IMR-90 (cell line): ENCODE results near the gene FAM186B. TPM values are rescaled to one million over a fixed set of nuclear protein-coding genes. Genes with fewer than 3 reads are reported as not detected.

Source experiments
- ATAC-seq: fragments of 200-7000 bp; cut with Tn5 transposase; 2 replicates; pipeline ENCODE4 v1.9.1; 2020; ENCODE audit warnings: low read depth, mild to moderate bottlenecking, moderate library complexity
- BruUV-seq: library from RNA; stranded (reverse); fragments of 400-500 nt; replicated peaks from 2 replicates; lab custom pipeline; 2021; lab: Mats Ljungman, UMichigan
- CTCF ChIA-PET: fragments of 300-600 bp; formaldehyde crosslinking; extraction: SDS; loops from one replicate; lab custom pipeline; 2021; ENCODE audit warnings: antibody characterized with exemption; lab: Yijun Ruan, JAX
- POLR2A ChIA-PET: fragments of 300-600 bp; sonication (Branson Sonifier 250); formaldehyde crosslinking; loops from one replicate; lab custom pipeline; 2022; ENCODE audit warnings: antibody characterized with exemption; ENCODE audit not compliant: unreplicated experiment; lab: Charles Lee
- DNase-seq: peaks from one replicate; pipeline ENCODE4 v3.0.0; 2013
- H2AFZ ChIP-seq: replicated peaks from 2 replicates; pipeline ENCODE3; 2013; ENCODE audit warnings: low read length, mild to moderate bottlenecking; ENCODE audit not compliant: poor library complexity
- H2AK5ac ChIP-seq: 2 replicates; pipeline ENCODE4 v1.6.1; 2013; ENCODE audit warnings: low read depth, low read length, inconsistent platforms
- H2AK9ac ChIP-seq: replicated peaks from 2 replicates; pipeline ENCODE3; 2013; ENCODE audit warnings: mild to moderate bottlenecking, low read depth, low read length, moderate library complexity; ENCODE audit not compliant: poor library complexity
- H2BK120ac ChIP-seq: 2 replicates; pipeline ENCODE4 v1.6.1; 2013; ENCODE audit warnings: low read depth, low read length, inconsistent platforms
- H2BK15ac ChIP-seq: 3 replicates; pipeline ENCODE4 v1.6.1; 2013; ENCODE audit warnings: low read depth, low read length, inconsistent platforms
- H2BK20ac ChIP-seq: 2 replicates; pipeline ENCODE4 v1.6.1; 2013; ENCODE audit warnings: low read depth, mild to moderate bottlenecking, inconsistent platforms, low read length, moderate library complexity
- H2BK5ac ChIP-seq: 2 replicates; pipeline ENCODE4 v1.6.1; 2013; ENCODE audit warnings: mild to moderate bottlenecking, low read depth, low read length, inconsistent platforms; ENCODE audit not compliant: poor library complexity, severe bottlenecking
- H3K14ac ChIP-seq: replicated peaks from 2 replicates; pipeline ENCODE4 v1.6.1; 2013; ENCODE audit warnings: low read depth, low read length, inconsistent platforms
- H3K18ac ChIP-seq: 2 replicates; pipeline ENCODE4 v1.6.1; 2013; ENCODE audit warnings: low read depth, low read length, control low read depth
- H3K23ac ChIP-seq: 2 replicates; pipeline ENCODE4 v1.6.1; 2013; ENCODE audit warnings: low read depth, low read length, inconsistent platforms
- H3K27ac ChIP-seq: 2 replicates; pipeline ENCODE4 v1.5.1; 2013; ENCODE audit warnings: mild to moderate bottlenecking, control low read depth, low read length; ENCODE audit not compliant: insufficient read depth
- H3K27me3 ChIP-seq: 2 replicates; pipeline ENCODE4 v1.6.1; 2013; ENCODE audit warnings: low read length; ENCODE audit not compliant: control insufficient read depth, insufficient read depth
- H3K36me3 ChIP-seq: 2 replicates; pipeline ENCODE4 v1.6.1; 2013; ENCODE audit warnings: low read length, mixed read lengths; ENCODE audit not compliant: control insufficient read depth, insufficient read depth
- H3K4ac ChIP-seq: 2 replicates; pipeline ENCODE4 v1.6.1; 2013; ENCODE audit warnings: low read depth, low read length, inconsistent platforms
- H3K4me1 ChIP-seq: 2 replicates; pipeline ENCODE4 v1.6.1; 2013; ENCODE audit warnings: low read length, mixed read lengths; ENCODE audit not compliant: control insufficient read depth, insufficient read depth
- H3K4me2 ChIP-seq: 2 replicates; pipeline ENCODE4 v1.6.1; 2013; ENCODE audit warnings: low read depth, mild to moderate bottlenecking, control low read depth, low read length, moderate library complexity
- H3K4me3 ChIP-seq: 2 replicates; pipeline ENCODE4 v1.5.1; 2013; ENCODE audit warnings: low read depth, mild to moderate bottlenecking, control low read depth, low read length, moderate library complexity; ENCODE audit not compliant: insufficient read depth
- H3K56ac ChIP-seq: 2 replicates; pipeline ENCODE4 v1.6.1; 2013; ENCODE audit warnings: low read length, inconsistent platforms; ENCODE audit not compliant: insufficient read depth; ENCODE audit errors: extremely low read depth
- H3K79me1 ChIP-seq, 2 experiments: 2 replicates each; pipeline ENCODE4 v1.6.1; 2013; ENCODE audit warnings: low read length in 2 of 2, inconsistent platforms in 1 of 2, low read depth in 1 of 2
- H3K9ac ChIP-seq: 2 replicates; pipeline ENCODE4 v1.6.1; 2013; ENCODE audit warnings: low read depth, low read length, control low read depth
- H3K9me1 ChIP-seq: 2 replicates; pipeline ENCODE4 v1.6.1; 2013; ENCODE audit warnings: low read length, inconsistent platforms; ENCODE audit not compliant: insufficient read depth
- H3K9me3 ChIP-seq: 2 replicates; pipeline ENCODE4 v1.6.1; 2013; ENCODE audit warnings: low read length; ENCODE audit not compliant: control insufficient read depth, insufficient read depth
- H4K20me1 ChIP-seq: 2 replicates; pipeline ENCODE4 v1.6.1; 2013; ENCODE audit warnings: low read length, inconsistent platforms; ENCODE audit not compliant: insufficient read depth
- H4K5ac ChIP-seq: 2 replicates; pipeline ENCODE4 v1.6.1; 2013; ENCODE audit warnings: mild to moderate bottlenecking, low read depth, low read length, control low read depth
- H4K8ac ChIP-seq, 2 experiments: 2 replicates each; pipeline ENCODE4 v1.6.1; 2013; ENCODE audit warnings: low read depth in 2 of 2, low read length in 2 of 2, control low read depth in 1 of 2, inconsistent platforms in 1 of 2
- H4K91ac ChIP-seq: 2 replicates; pipeline ENCODE4 v1.6.1; 2013; ENCODE audit warnings: low read depth, low read length, inconsistent platforms; ENCODE audit not compliant: insufficient read depth
- CEBPB ChIP-seq: IDR thresholded peaks from 2 replicates; pipeline ENCODE4 v1.6.1; 2012; ENCODE audit warnings: low read depth, low read length, improper control_type of control experiment
- CHD1 ChIP-seq: IDR thresholded peaks from 2 replicates; pipeline ENCODE4 v1.6.1; 2012; ENCODE audit warnings: low read depth, low read length, improper control_type of control experiment
- CTCF ChIP-seq: conservative IDR thresholded peaks from 2 replicates; pipeline ENCODE4 v1.5.1; 2012; ENCODE audit warnings: mild to moderate bottlenecking, low read depth, low read length, improper control_type of control experiment
- FOS ChIP-seq: fragments of 150-350 bp; IDR thresholded peaks from 2 replicates; pipeline ENCODE4 v1.6.1; 2016; ENCODE audit warnings: low read depth, low read length
- MAFK ChIP-seq: IDR thresholded peaks from 2 replicates; pipeline ENCODE4 v1.6.1; 2012; ENCODE audit warnings: low read depth, low read length, improper control_type of control experiment
- MAZ ChIP-seq: IDR thresholded peaks from 2 replicates; pipeline ENCODE4 v1.6.1; 2012; ENCODE audit warnings: low read depth, mild to moderate bottlenecking, low read length, improper control_type of control experiment, moderate library complexity, borderline replicate concordance
- MXI1 ChIP-seq: IDR thresholded peaks from 2 replicates; pipeline ENCODE4 v1.6.1; 2012; ENCODE audit warnings: low read depth, mild to moderate bottlenecking, low read length, moderate library complexity, borderline replicate concordance
- NFE2L2 ChIP-seq: fragments of 150-350 bp; IDR thresholded peaks from 2 replicates; pipeline ENCODE4 v1.6.1; 2016; ENCODE audit warnings: low read depth, mild to moderate bottlenecking, low read length
- POLR2A ChIP-seq: IDR thresholded peaks from 2 replicates; pipeline ENCODE4 v1.6.1; 2012; ENCODE audit warnings: mild to moderate bottlenecking, low read depth, low read length
- RAD21 ChIP-seq: IDR thresholded peaks from 2 replicates; pipeline ENCODE4 v1.6.1; 2012; ENCODE audit warnings: low read length, improper control_type of control experiment
- RCOR1 ChIP-seq: IDR thresholded peaks from 2 replicates; pipeline ENCODE4 v1.6.1; 2012; ENCODE audit warnings: mild to moderate bottlenecking, low read length, improper control_type of control experiment; ENCODE audit not compliant: insufficient replicate concordance
- RFX5 ChIP-seq: IDR thresholded peaks from 2 replicates; pipeline ENCODE4 v1.8.0; 2012; ENCODE audit warnings: low read depth, mild to moderate bottlenecking, low read length, moderate library complexity
- SMC3 ChIP-seq: fragments of 150-350 bp; IDR thresholded peaks from 2 replicates; pipeline ENCODE4 v1.6.1; 2016; ENCODE audit warnings: low read depth, mild to moderate bottlenecking, antibody characterized with exemption, low read length, moderate library complexity
- USF2 ChIP-seq: fragments of 150-350 bp; IDR thresholded peaks from 2 replicates; pipeline ENCODE4 v1.6.1; 2017; ENCODE audit warnings: mild to moderate bottlenecking, antibody characterized with exemption, low read length, low read depth
- WGBS, 2 experiments: methylation state at CpG; one replicate each; pipeline versions ENCODE4 v1.1.5 to v1.1.7; 2013; ENCODE audit warnings: missing lambda C conversion rate in 2 of 2; ENCODE audit not compliant: insufficient read length in 1 of 2; ENCODE audit errors: extremely low coverage in 2 of 2; 5-methylcytosine and 5-hydroxymethylcytosine counted together
- dilution Hi-C: fragments of 300-500 bp; cut with HindIII; formaldehyde crosslinking; loops from one replicate; pipeline ENCODE4 v1.14.3; 2018; ENCODE audit warnings: low sequenced_read_pairs; ENCODE audit not compliant: unreplicated experiment
- in situ Hi-C: fragments of 300-500 bp; cut with MboI; formaldehyde crosslinking; loops from 3 replicates; pipeline ENCODE4 v1.14.3; 2019; ENCODE audit warnings: low sequenced_read_pairs, inconsistent platforms, mixed read lengths
- intact Hi-C: fragments of 100-400 bp; cut with micrococcal nuclease; formaldehyde crosslinking; loops from 2 replicates; pipeline ENCODE4 v1.10.0; 2022
- polyA plus RNA-seq, 3 experiments: library from polyadenylated mRNA; depleted of rRNA; stranded (reverse); fragments of >200 nt; gene quantifications; 2 replicates each; pipeline ENCODE4 v1.2.3, GENCODE V29; 2012; ENCODE audit warnings: low replicate concordance in 1 of 3
- total RNA-seq: library from RNA; depleted of rRNA; stranded (reverse); fragments of >200 nt; gene quantifications from 2 replicates; pipeline ENCODE4 v1.2.3, GENCODE V29; 2012
- TF ChIP-seq, protein P1 (sequence below): fragments of 150-350 bp; IDR thresholded peaks from 2 replicates; pipeline ENCODE4 v1.6.1; 2016; ENCODE audit warnings: low read depth, mild to moderate bottlenecking, low read length, moderate library complexity, borderline replicate concordance

Gene FAM186B
- total and polyA plus RNA-seq, 2 of the 4 experiments (the other 2 are of a cell fraction) = 0.10 to 0.18 TPM

- Histone ChIP-seq H3K4me3 (no peak overlapping the region), H2AK5ac (no peak overlapping the region), H2AFZ (no peak overlapping the region), H3K27ac (no peak overlapping the region), H3K79me1 (no peaks in the 10 kb centered on the region), H2BK120ac (no peak overlapping the region), H3K27me3 (peaks cover 15% of the 10 kb centered on the region), H3K56ac (no peak overlapping the region), H3K14ac (no peak overlapping the region), H3K9ac (no peak overlapping the region), H3K4me2 (no peak overlapping the region), H3K4ac (no peak overlapping the region), H2BK15ac (no peak overlapping the region), H4K8ac (no peak overlapping the region), H4K5ac (no peak overlapping the region), H2BK5ac (no peak overlapping the region), H3K18ac (no peak overlapping the region), H2AK9ac (no peak overlapping the region), H4K91ac (no peak overlapping the region), H2BK20ac (no peak overlapping the region), H3K9me3 (no peaks in the 10 kb centered on the region), H3K9me1 (no peaks in the 10 kb centered on the region), H4K20me1 (no peaks in the 10 kb centered on the region), H3K4me1 (no peaks in the 10 kb centered on the region), H3K23ac (no peak overlapping the region), H3K36me3 (peaks cover 38% of the 10 kb centered on the region)
- ATAC-seq (peak; percentile 35; the same call in 1 of the 2 replicates), DNase-seq (no peak)
- BruUV-seq = no TSS peak
- 67% methylated on average over 3 of the region's 12 CpGs; no CpG with 5 or more reads in 1 of the 2 experiments for WGBS, 2 experiments
- dilution Hi-C loops (no loop called here), in situ Hi-C loops (no loop called here), intact Hi-C loops (no loop called here)
- ChIA-PET POLR2A (no interaction called here), CTCF (no interaction called here)
- TF ChIP-seq USF2 (no peak), RAD21 (no peak), MXI1 (no peak), POLR2A (no peak), NFE2L2 (no peak), RCOR1 (no peak), FOS (no peak), CEBPB (no peak), CTCF (no peak), SMC3 (no peak), RFX5 (no peak), MAFK (no peak), MAZ (no peak), CHD1 (no peak)
- TF ChIP-seq, protein P1, sequence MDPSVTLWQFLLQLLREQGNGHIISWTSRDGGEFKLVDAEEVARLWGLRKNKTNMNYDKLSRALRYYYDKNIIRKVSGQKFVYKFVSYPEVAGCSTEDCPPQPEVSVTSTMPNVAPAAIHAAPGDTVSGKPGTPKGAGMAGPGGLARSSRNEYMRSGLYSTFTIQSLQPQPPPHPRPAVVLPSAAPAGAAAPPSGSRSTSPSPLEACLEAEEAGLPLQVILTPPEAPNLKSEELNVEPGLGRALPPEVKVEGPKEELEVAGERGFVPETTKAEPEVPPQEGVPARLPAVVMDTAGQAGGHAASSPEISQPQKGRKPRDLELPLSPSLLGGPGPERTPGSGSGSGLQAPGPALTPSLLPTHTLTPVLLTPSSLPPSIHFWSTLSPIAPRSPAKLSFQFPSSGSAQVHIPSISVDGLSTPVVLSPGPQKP = no peak
Observed at GRCh38 chr12:49556391-49557186, 48.9 kb downstream of the FAM186B start.
